PC-9 (cell line): ENCODE results near the gene AFAP1. TPM values are rescaled to one million over a fixed set of nuclear protein-coding genes. Genes with fewer than 3 reads are reported as not detected.

Experiments
- BruUV-seq: library from RNA; stranded (reverse); fragments of 400-500 nt; replicated peaks from 2 replicates; lab custom pipeline; 2021; lab: Mats Ljungman, UMichigan
- CTCF ChIA-PET: fragments of 300-600 bp; sonication (Branson Sonifier 250); formaldehyde crosslinking; loops from one replicate; lab custom pipeline; 2022; ENCODE audit warnings: antibody characterized with exemption; lab: Charles Lee
- POLR2A ChIA-PET: fragments of 300-600 bp; sonication (Branson Sonifier 250); formaldehyde crosslinking; loops from one replicate; lab custom pipeline; 2022; ENCODE audit warnings: antibody characterized with exemption; ENCODE audit not compliant: unreplicated experiment; lab: Charles Lee
- DNase-seq, 2 experiments: peaks; one replicate each; pipeline versions ENCODE4 v3.0.0 to v3.0.0-alpha.2; 2015 to 2022; ENCODE audit warnings: mixed read lengths in 1 of 2
- H2AFZ ChIP-seq: fragments of 200-600 bp; sonication (generic); 2 replicates; pipeline ENCODE4 v1.8.1; 2017; ENCODE audit warnings: antibody characterized with exemption
- H3F3A ChIP-seq: fragments of 200-600 bp; sonication (generic); 2 replicates; pipeline ENCODE4 v1.8.1; 2017; ENCODE audit warnings: antibody characterized with exemption, mild to moderate bottlenecking, low read depth; ENCODE audit not compliant: insufficient read depth
- H3K27ac ChIP-seq: fragments of 200-600 bp; sonication (generic); 2 replicates; pipeline ENCODE4 v1.6.1; 2016; ENCODE audit warnings: mixed run types
- H3K27me3 ChIP-seq: fragments of 200-600 bp; sonication (generic); 2 replicates; pipeline ENCODE4 v1.6.1; 2016; ENCODE audit warnings: low read depth, mixed run types; ENCODE audit not compliant: insufficient read depth
- H3K36me3 ChIP-seq: fragments of 200-600 bp; sonication (generic); 2 replicates; pipeline ENCODE4 v1.6.1; 2016; ENCODE audit warnings: low read depth, mixed run types
- H3K4me1 ChIP-seq: fragments of 200-600 bp; sonication (generic); replicated peaks from 2 replicates; pipeline ENCODE4 v1.6.1; 2016; ENCODE audit warnings: mixed run types; ENCODE audit not compliant: insufficient read depth
- H3K4me2 ChIP-seq: fragments of 200-600 bp; sonication (generic); 2 replicates; pipeline ENCODE4 v1.6.1; 2017; ENCODE audit warnings: mixed run types
- H3K4me3 ChIP-seq: fragments of 200-600 bp; sonication (generic); 2 replicates; pipeline ENCODE4 v1.6.1; 2016; ENCODE audit warnings: mixed run types
- H3K79me2 ChIP-seq: fragments of 200-600 bp; sonication (generic); 2 replicates; pipeline ENCODE4 v1.6.1; 2017; ENCODE audit warnings: low read depth, mixed run types
- H3K9me2 ChIP-seq: fragments of 200-600 bp; sonication (generic); 2 replicates; pipeline ENCODE4 v1.8.1; 2017; ENCODE audit warnings: mild to moderate bottlenecking; ENCODE audit not compliant: insufficient read depth
- H3K9me3 ChIP-seq: fragments of 200-600 bp; sonication (generic); 2 replicates; pipeline ENCODE4 v1.8.1; 2016; ENCODE audit warnings: low read depth; ENCODE audit not compliant: insufficient read depth
- H4K20me1 ChIP-seq: fragments of 200-600 bp; sonication (generic); 2 replicates; pipeline ENCODE4 v1.8.1; 2017; ENCODE audit not compliant: insufficient read depth
- EZH2 ChIP-seq: fragments of 200-600 bp; sonication (generic); IDR thresholded peaks from 2 replicates; pipeline ENCODE4 v1.8.0; 2017; ENCODE audit warnings: antibody characterized with exemption, low read depth
- intact Hi-C: fragments of 100-400 bp; cut with micrococcal nuclease; formaldehyde crosslinking; loops from one replicate; pipeline ENCODE4 v1.10.0; 2022; ENCODE audit not compliant: unreplicated experiment
- total RNA-seq: library from RNA; stranded (reverse); gene quantifications from 2 replicates; pipeline ENCODE4 v1.2.3, GENCODE V29; 2021
- TF ChIP-seq, protein P1 (sequence below): fragments of 200-600 bp; sonication (generic); conservative IDR thresholded peaks from 2 replicates; pipeline ENCODE4 v1.6.1; 2017; ENCODE audit warnings: mixed run types, antibody characterized with exemption, mild to moderate bottlenecking, moderate library complexity

Gene AFAP1
- total RNA-seq, 1 experiment from 2014 or later, result 69.6 TPM

DNA sequence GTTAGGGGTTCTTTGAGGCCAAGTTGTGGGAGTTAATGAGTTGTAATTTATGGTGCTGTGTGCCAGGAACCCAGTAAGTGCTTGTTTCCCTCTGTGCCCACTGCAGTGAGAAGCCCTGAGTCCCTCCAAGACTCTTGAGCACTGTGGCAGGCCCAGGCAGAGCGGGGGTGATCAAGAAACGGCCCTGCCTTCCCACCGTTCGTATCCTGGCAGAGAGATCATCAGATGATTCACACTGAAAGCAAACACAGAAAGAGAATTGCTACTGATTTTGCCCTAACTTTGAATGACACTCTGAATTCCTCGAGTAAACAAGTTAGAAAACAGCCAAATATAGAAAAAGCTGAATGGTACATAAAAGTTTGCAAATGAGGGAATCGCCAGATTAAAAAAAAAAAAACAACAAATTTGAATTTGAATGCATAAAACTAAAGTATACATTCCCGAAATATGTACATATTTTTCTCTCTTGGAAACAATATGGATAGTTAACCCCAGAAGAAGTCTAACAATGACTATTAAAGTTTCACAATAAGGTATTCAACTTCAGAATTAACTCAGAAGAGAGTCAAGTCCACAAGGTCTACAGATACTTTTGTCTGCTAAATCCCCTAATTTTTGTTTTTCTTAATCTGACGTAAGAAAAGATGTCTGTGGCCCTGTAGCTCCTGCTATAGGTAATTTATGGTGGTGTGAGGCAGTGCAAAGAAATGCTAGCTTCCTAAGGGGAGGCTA is 71.8 kb downstream of the AFAP1 start:
- peaks cover 44% of the 10 kb centered on the region for H3K79me2 ChIP-seq
- H3K9me2 ChIP-seq, result no peaks in the 10 kb centered on the region
- H3K4me3 ChIP-seq, result no peak overlapping the region
- H3K9me3 ChIP-seq, result no peaks in the 10 kb centered on the region
- H3K36me3 ChIP-seq, result peaks cover 19% of the 10 kb centered on the region; the same call in 1 of the 2 replicates
- no peak overlapping the region for H2AFZ ChIP-seq
- no peak for DNase-seq
- CTCF ChIA-PET, result no interaction called here
- POLR2A ChIA-PET, result interaction anchor here (0.5 kb wide), 1 partner anchor 47 kb away, joined by 7 read pairs; no protein-coding TSS in a partner anchor
- no peaks in the 10 kb centered on the region for H3K27me3 ChIP-seq
- H4K20me1 ChIP-seq, result 0 out of 2 replicates have a peak, but pooled peaks cover under 1% of the 10 kb centered on the region
- no TSS peak for BruUV-seq
- H3K4me1 ChIP-seq, result no peaks in the 10 kb centered on the region; the same call in 1 of the 2 replicates
- H3K27ac ChIP-seq, result 0 out of 2 replicates have a peak overlapping the region, but pooled peaks have one; percentile 23
- no peak for TF ChIP-seq EZH2
- TF ChIP-seq, protein P1, sequence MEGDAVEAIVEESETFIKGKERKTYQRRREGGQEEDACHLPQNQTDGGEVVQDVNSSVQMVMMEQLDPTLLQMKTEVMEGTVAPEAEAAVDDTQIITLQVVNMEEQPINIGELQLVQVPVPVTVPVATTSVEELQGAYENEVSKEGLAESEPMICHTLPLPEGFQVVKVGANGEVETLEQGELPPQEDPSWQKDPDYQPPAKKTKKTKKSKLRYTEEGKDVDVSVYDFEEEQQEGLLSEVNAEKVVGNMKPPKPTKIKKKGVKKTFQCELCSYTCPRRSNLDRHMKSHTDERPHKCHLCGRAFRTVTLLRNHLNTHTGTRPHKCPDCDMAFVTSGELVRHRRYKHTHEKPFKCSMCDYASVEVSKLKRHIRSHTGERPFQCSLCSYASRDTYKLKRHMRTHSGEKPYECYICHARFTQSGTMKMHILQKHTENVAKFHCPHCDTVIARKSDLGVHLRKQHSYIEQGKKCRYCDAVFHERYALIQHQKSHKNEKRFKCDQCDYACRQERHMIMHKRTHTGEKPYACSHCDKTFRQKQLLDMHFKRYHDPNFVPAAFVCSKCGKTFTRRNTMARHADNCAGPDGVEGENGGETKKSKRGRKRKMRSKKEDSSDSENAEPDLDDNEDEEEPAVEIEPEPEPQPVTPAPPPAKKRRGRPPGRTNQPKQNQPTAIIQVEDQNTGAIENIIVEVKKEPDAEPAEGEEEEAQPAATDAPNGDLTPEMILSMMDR, result no peak
- H3F3A ChIP-seq, result peaks cover 20% of the 10 kb centered on the region
- intact Hi-C loops, result no loop called here
- no peak overlapping the region for H3K4me2 ChIP-seq

DNA sequence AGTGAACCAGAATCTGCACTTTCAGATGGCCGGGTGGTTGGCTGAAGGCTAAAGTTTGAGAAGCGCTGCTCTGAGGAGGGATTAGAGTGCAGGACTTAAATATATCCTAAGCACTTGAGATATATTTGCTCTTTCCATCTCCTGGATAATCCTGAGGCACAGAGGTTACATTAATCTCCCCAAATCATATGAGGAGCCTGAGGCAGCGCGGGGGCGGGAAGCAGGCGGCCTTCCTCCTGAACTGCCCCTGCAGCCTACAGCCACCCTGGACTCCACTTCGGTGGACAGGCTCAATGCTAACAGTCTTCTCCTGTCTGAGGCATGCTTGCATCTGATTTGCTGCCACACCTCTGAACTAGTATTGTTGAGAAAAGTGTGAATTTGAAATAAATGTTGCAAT is 72.5 kb downstream of the AFAP1 start:
- peaks cover 16% of the 10 kb centered on the region for H3F3A ChIP-seq
- 0 out of 2 replicates have a peak, but pooled peaks cover 2% of the 10 kb centered on the region for H4K20me1 ChIP-seq
- H3K79me2 ChIP-seq, result peaks cover 39% of the 10 kb centered on the region
- no peak for DNase-seq
- no peak overlapping the region for H2AFZ ChIP-seq
- CTCF ChIA-PET, result no interaction called here
- peaks cover 19% of the 10 kb centered on the region; the same call in 1 of the 2 replicates for H3K36me3 ChIP-seq
- no peak overlapping the region for H3K27ac ChIP-seq
- BruUV-seq, result no TSS peak
- no peak overlapping the region for H3K4me2 ChIP-seq
- intact Hi-C loops, result no loop called here
- no peaks in the 10 kb centered on the region for H3K9me2 ChIP-seq
- POLR2A ChIA-PET, result no interaction called here
- no peak for TF ChIP-seq EZH2
- TF ChIP-seq, protein P1, result no peak
- H3K4me3 ChIP-seq, result no peak overlapping the region
- H3K9me3 ChIP-seq, result no peaks in the 10 kb centered on the region
- H3K4me1 ChIP-seq, result no peaks in the 10 kb centered on the region
- no peaks in the 10 kb centered on the region for H3K27me3 ChIP-seq

DNA sequence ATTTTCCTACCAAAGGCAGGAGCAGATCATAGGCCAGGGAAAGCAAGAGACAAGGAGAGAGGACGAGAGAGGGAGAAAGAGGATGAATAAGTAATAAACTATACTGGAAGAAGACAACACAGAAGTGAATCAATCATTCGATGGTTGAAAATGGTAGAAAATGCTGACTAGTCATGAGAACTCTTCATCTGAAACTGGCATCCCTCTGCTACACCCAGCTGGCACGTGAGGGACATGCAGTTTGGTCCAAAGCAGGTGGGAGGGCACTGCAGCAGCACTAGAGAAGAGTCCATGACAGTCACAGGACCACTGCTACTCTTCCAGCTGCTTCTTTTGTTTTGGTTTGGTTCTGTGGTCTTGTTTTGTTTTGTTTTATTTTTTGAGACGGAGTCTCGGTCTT is 74.1 kb downstream of the AFAP1 start:
- TF ChIP-seq, protein P1, result no peak
- TF ChIP-seq EZH2, result no peak
- intact Hi-C loops, result no loop called here
- POLR2A ChIA-PET, result no interaction called here
- Histone ChIP-seq H3K9me2 (no peaks in the 10 kb centered on the region), H3K27ac (no peak overlapping the region), H3K36me3 (peaks cover 13% of the 10 kb centered on the region; the same call in 1 of the 2 replicates), H3K27me3 (no peaks in the 10 kb centered on the region), H2AFZ (no peak overlapping the region), H3K4me2 (no peak overlapping the region), H3K79me2 (peaks cover 24% of the 10 kb centered on the region; the same call in 1 of the 2 replicates), H4K20me1 (0 out of 2 replicates have a peak, but pooled peaks cover 2% of the 10 kb centered on the region), H3F3A (peaks cover 11% of the 10 kb centered on the region; the same call in 1 of the 2 replicates), H3K4me3 (no peak overlapping the region), H3K9me3 (no peaks in the 10 kb centered on the region), H3K4me1 (0 out of 2 replicates have a peak, but pooled peaks cover 5% of the 10 kb centered on the region)
- TSS peak; percentile 13 for BruUV-seq
- CTCF ChIA-PET, result no interaction called here
- DNase-seq, result no peak
